Activated T-helper 1 cell treated with anti-CD3 and anti-CD28 coated beads, Interleukin-12 subunit alpha, Interleukin-12 subunit beta, Interleukin-2, Interleukin-4 antibody, amounts not matched to agents 30 ng/mL and 10 ng/mL and 1 ng/mL, durations not matched to agents 14 hours and 24 hours and 36 hours (primary cell): Measurements from ENCODE around the gene HGFAC. TPM values are rescaled to one million over a fixed set of nuclear protein-coding genes. Genes with fewer than 3 reads are reported as not detected.

Experiments used
- DNase-seq: peaks from one replicate; pipeline ENCODE4 v3.0.0; 2021; ENCODE audit warnings: low spot score
- H3K27ac Mint-ChIP-seq: one replicate; pipeline ENCODE4 v1.8.0; 2021; ENCODE audit warnings: mild to moderate bottlenecking, mixed read lengths
- H3K27me3 Mint-ChIP-seq: one replicate; pipeline ENCODE4 v1.8.0; 2022; ENCODE audit warnings: mild to moderate bottlenecking, moderate library complexity, mixed read lengths; ENCODE audit not compliant: insufficient read depth
- H3K36me3 Mint-ChIP-seq: one replicate; pipeline ENCODE4 v1.8.0; 2021; ENCODE audit warnings: low read depth, mixed read lengths
- H3K4me1 Mint-ChIP-seq: one replicate; pipeline ENCODE4 v1.8.0; 2021; ENCODE audit warnings: low read depth, mixed read lengths
- H3K4me3 Mint-ChIP-seq: one replicate; pipeline ENCODE4 v1.8.0; 2021; ENCODE audit warnings: mild to moderate bottlenecking, moderate library complexity, mixed read lengths
- H3K9me3 Mint-ChIP-seq: one replicate; pipeline ENCODE4 v1.8.0; 2021; ENCODE audit warnings: mixed read lengths
- intact Hi-C: fragments of 100-400 bp; cut with micrococcal nuclease; formaldehyde crosslinking; loops from one replicate; pipeline ENCODE4 v1.15.1; 2024
- total RNA-seq: library from RNA; stranded (reverse); gene quantifications from 2 replicates; pipeline ENCODE4 v1.2.3, GENCODE V29; 2022

HGFAC gene
- total RNA-seq, 1 donor from 2014 or later: not detected

- Mint-ChIP-seq H3K27me3 (no peaks in the 10 kb centered on the region), H3K4me3 (no peak overlapping the region), H3K9me3 (no peaks in the 10 kb centered on the region), H3K36me3 (no peaks in the 10 kb centered on the region), H3K4me1 (no peaks in the 10 kb centered on the region), H3K27ac (no peak overlapping the region)
- DNase-seq: no peak
- intact Hi-C loops: no loop called here
Observed at GRCh38 chr4:3467601-3468031, 25.8 kb downstream of the HGFAC start.

- no peak for DNase-seq
- H3K27me3 Mint-ChIP-seq: no peaks in the 10 kb centered on the region
- intact Hi-C loops: no loop called here
- H3K9me3 Mint-ChIP-seq: no peaks in the 10 kb centered on the region
- H3K4me3 Mint-ChIP-seq: no peak overlapping the region
- no peaks in the 10 kb centered on the region for H3K36me3 Mint-ChIP-seq
- H3K27ac Mint-ChIP-seq: no peak overlapping the region
- H3K4me1 Mint-ChIP-seq: no peaks in the 10 kb centered on the region
Observed at GRCh38 chr4:3468154-3468553, 26.4 kb downstream of the HGFAC start.

GRCh38 chr4:3468804-3469203 lies 27.0 kb downstream of the HGFAC start:
- H3K36me3 Mint-ChIP-seq: no peaks in the 10 kb centered on the region
- H3K4me1 Mint-ChIP-seq: no peaks in the 10 kb centered on the region
- H3K9me3 Mint-ChIP-seq: no peaks in the 10 kb centered on the region
- no peak overlapping the region for H3K27ac Mint-ChIP-seq
- intact Hi-C loops: no loop called here
- DNase-seq: no peak
- no peak overlapping the region for H3K4me3 Mint-ChIP-seq
- H3K27me3 Mint-ChIP-seq: no peaks in the 10 kb centered on the region

GRCh38 chr4:3469386-3470243 lies 27.8 kb downstream of the HGFAC start:
- Mint-ChIP-seq H3K36me3 (no peaks in the 10 kb centered on the region), H3K4me1 (no peaks in the 10 kb centered on the region), H3K9me3 (no peaks in the 10 kb centered on the region), H3K27me3 (no peaks in the 10 kb centered on the region), H3K4me3 (no peak overlapping the region), H3K27ac (no peak overlapping the region)
- intact Hi-C loops: no loop called here
- DNase-seq: no peak

- intact Hi-C loops: no loop called here
- Mint-ChIP-seq H3K4me1 (no peaks in the 10 kb centered on the region), H3K36me3 (no peaks in the 10 kb centered on the region), H3K9me3 (no peaks in the 10 kb centered on the region), H3K27me3 (no peaks in the 10 kb centered on the region), H3K4me3 (no peak overlapping the region), H3K27ac (no peak overlapping the region)
- DNase-seq: no peak
Observed at GRCh38 chr4:3470244-3471097, 28.7 kb downstream of the HGFAC start.

GRCh38 chr4:3471098-3471760 lies 29.5 kb downstream of the HGFAC start:
- no peak overlapping the region for H3K4me3 Mint-ChIP-seq
- no peaks in the 10 kb centered on the region for H3K4me1 Mint-ChIP-seq
- no peaks in the 10 kb centered on the region for H3K27me3 Mint-ChIP-seq
- H3K27ac Mint-ChIP-seq: no peak overlapping the region
- H3K9me3 Mint-ChIP-seq: no peaks in the 10 kb centered on the region
- intact Hi-C loops: no loop called here
- H3K36me3 Mint-ChIP-seq: no peaks in the 10 kb centered on the region
- no peak for DNase-seq

GRCh38 chr4:3471886-3472285 lies 30.1 kb downstream of the HGFAC start:
- Mint-ChIP-seq H3K27me3 (no peaks in the 10 kb centered on the region), H3K4me3 (no peak overlapping the region), H3K4me1 (no peaks in the 10 kb centered on the region), H3K36me3 (no peaks in the 10 kb centered on the region), H3K9me3 (no peaks in the 10 kb centered on the region), H3K27ac (no peak overlapping the region)
- intact Hi-C loops: no loop called here
- DNase-seq: no peak

- DNase-seq: no peak
- intact Hi-C loops: no loop called here
- Mint-ChIP-seq H3K4me3 (no peak overlapping the region), H3K36me3 (no peaks in the 10 kb centered on the region), H3K27ac (no peak overlapping the region), H3K9me3 (no peaks in the 10 kb centered on the region), H3K27me3 (no peaks in the 10 kb centered on the region), H3K4me1 (no peaks in the 10 kb centered on the region)
Observed at GRCh38 chr4:3472411-3473141, 30.8 kb downstream of the HGFAC start.

- H3K9me3 Mint-ChIP-seq: no peaks in the 10 kb centered on the region
- no peak for DNase-seq
- H3K27me3 Mint-ChIP-seq: no peaks in the 10 kb centered on the region
Observed at GRCh38 chr4:3473181-3473950, 31.6 kb downstream of the HGFAC start.

GRCh38 chr4:3473996-3474765 lies 32.4 kb downstream of the HGFAC start:
- Mint-ChIP-seq H3K9me3 (no peaks in the 10 kb centered on the region), H3K4me3 (no peak overlapping the region), H3K36me3 (no peaks in the 10 kb centered on the region), H3K27me3 (no peaks in the 10 kb centered on the region), H3K27ac (no peak overlapping the region), H3K4me1 (no peaks in the 10 kb centered on the region)
- DNase-seq: no peak
- intact Hi-C loops: no loop called here

More at GRCh38 chr4:3473181-3473950, 31.6 kb downstream of the HGFAC start:
- Mint-ChIP-seq H3K4me1 (no peaks in the 10 kb centered on the region), H3K4me3 (no peak overlapping the region), H3K36me3 (no peaks in the 10 kb centered on the region), H3K27ac (no peak overlapping the region)
- intact Hi-C loops: no loop called here

GRCh38 chr4:3475041-3475712 lies 33.4 kb downstream of the HGFAC start:
- intact Hi-C loops: no loop called here
- no peak for DNase-seq
- H3K4me3 Mint-ChIP-seq: no peak overlapping the region
- no peaks in the 10 kb centered on the region for H3K27me3 Mint-ChIP-seq
- H3K36me3 Mint-ChIP-seq: no peaks in the 10 kb centered on the region
- no peak overlapping the region for H3K27ac Mint-ChIP-seq
- H3K9me3 Mint-ChIP-seq: no peaks in the 10 kb centered on the region
- no peaks in the 10 kb centered on the region for H3K4me1 Mint-ChIP-seq
